K562 (cell line): ENCODE measurements around the gene C17orf113. TPM values are rescaled to one million over a fixed set of nuclear protein-coding genes. Genes with fewer than 3 reads are reported as not detected.

Source experiments
- KLF1 ChIP-seq: fragments of 450-650 bp; IDR thresholded peaks from 2 replicates; pipeline ENCODE4 v1.6.1; 2016; ENCODE audit warnings: missing genetic modification characterization, missing compliant biosample characterization
- ZNF57 ChIP-seq: fragments of 450-650 bp; formaldehyde crosslinking; IDR thresholded peaks from 2 replicates; pipeline ENCODE4 v1.4.0; 2020; ENCODE audit warnings: mild to moderate bottlenecking, moderate library complexity
- polyA plus RNA-seq, 8 experiments: library from polyadenylated mRNA; depleted of rRNA in 4 of 8; stranded (reverse) in 5 of 8; unstranded in 3 of 8; fragments of >200 nt; fragmentation: Nextera tagmentation in 2 of 8; fragmentation: Illumina TruSeq in 1 of 8; extraction: Ambion mirVana in 2 of 8; extraction: Trizol in 1 of 8; gene quantifications; 2 replicates each; pipeline versions ENCODE4 v1.2.1 to v1.2.3, GENCODE V29; 2011 to 2014; ENCODE audit warnings: inconsistent platforms in 1 of 8, missing spikeins in 1 of 8
- total RNA-seq, 7 experiments: library from RNA; depleted of rRNA in 6 of 7; stranded (reverse); fragments of >200 nt in 6 of 7; fragmentation: Illumina TruSeq in 2 of 7; extraction: Trizol in 2 of 7; gene quantifications; 2 replicates each; pipeline versions ENCODE4 v1.2.1 to v1.2.3, GENCODE V29; 2011 to 2021; ENCODE audit warnings: low replicate concordance in 1 of 7
- TF ChIP-seq, protein P1 (sequence below): fragments of 450-650 bp; IDR thresholded peaks from 2 replicates; pipeline ENCODE4 v1.6.1; 2016; ENCODE audit warnings: low read depth
- TF ChIP-seq, protein P2 (sequence below): fragments of 250-450 bp; sonication (Bioruptor Pico); IDR thresholded peaks from 2 replicates; pipeline ENCODE4 v1.4.0; 2020; ENCODE audit warnings: mild to moderate bottlenecking, moderate library complexity, borderline replicate concordance
- TF ChIP-seq, protein P3 (sequence below): fragments of 250-450 bp; sonication (Bioruptor Pico); IDR thresholded peaks from 2 replicates; pipeline ENCODE4 v1.5.0; 2021; ENCODE audit warnings: mild to moderate bottlenecking, moderate library complexity
- TF ChIP-seq, protein P4 (sequence below): IDR thresholded peaks from 2 replicates; pipeline ENCODE4 v1.6.1; 2016; ENCODE audit warnings: missing genetic modification characterization, missing compliant biosample characterization
- TF ChIP-seq, protein P5 (sequence below): fragments of 250-450 bp; sonication (Bioruptor Pico); IDR thresholded peaks from 2 replicates; pipeline ENCODE4 v1.8.0; 2021; ENCODE audit warnings: moderate library complexity, mild to moderate bottlenecking, inconsistent platforms

The C17orf113 gene
- total and polyA plus RNA-seq, 9 of the 15 experiments (the other 6 are each of a cell fraction or from before 2014, with no cell fraction given): 0.10 to 1.2 (median 0.31) TPM

DNA sequence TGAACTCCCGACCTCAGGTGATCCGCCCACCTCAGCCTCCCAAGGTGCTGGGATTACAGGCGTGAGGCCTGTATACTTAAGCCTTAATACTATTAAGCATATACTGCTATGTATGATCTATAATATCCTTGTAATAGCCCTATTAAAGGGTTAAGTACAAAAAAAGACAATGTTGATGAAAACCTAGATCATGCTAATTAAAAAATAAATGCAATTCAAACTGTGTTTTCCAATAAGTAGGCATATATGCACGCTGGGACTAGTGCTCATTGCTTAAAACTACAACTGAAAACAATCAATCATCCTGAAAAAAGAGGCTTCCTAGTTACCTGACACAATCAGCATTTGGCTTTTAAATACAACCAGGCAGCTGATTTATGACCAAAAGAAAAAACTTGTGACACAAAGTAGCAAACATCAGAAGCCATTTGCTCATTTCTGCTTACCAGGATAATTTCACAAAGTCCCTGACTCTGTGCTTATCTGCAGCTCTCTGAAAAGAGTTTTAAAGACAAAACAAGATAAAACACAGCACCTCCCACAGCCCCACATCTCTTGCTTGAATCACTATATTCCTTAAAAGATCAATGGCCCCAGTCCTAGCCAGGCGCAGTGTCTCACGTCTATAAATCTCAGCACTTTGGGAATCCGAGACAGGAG, 36.8 kb upstream of the C17orf113 start (continued):
- TF ChIP-seq, protein P1, sequence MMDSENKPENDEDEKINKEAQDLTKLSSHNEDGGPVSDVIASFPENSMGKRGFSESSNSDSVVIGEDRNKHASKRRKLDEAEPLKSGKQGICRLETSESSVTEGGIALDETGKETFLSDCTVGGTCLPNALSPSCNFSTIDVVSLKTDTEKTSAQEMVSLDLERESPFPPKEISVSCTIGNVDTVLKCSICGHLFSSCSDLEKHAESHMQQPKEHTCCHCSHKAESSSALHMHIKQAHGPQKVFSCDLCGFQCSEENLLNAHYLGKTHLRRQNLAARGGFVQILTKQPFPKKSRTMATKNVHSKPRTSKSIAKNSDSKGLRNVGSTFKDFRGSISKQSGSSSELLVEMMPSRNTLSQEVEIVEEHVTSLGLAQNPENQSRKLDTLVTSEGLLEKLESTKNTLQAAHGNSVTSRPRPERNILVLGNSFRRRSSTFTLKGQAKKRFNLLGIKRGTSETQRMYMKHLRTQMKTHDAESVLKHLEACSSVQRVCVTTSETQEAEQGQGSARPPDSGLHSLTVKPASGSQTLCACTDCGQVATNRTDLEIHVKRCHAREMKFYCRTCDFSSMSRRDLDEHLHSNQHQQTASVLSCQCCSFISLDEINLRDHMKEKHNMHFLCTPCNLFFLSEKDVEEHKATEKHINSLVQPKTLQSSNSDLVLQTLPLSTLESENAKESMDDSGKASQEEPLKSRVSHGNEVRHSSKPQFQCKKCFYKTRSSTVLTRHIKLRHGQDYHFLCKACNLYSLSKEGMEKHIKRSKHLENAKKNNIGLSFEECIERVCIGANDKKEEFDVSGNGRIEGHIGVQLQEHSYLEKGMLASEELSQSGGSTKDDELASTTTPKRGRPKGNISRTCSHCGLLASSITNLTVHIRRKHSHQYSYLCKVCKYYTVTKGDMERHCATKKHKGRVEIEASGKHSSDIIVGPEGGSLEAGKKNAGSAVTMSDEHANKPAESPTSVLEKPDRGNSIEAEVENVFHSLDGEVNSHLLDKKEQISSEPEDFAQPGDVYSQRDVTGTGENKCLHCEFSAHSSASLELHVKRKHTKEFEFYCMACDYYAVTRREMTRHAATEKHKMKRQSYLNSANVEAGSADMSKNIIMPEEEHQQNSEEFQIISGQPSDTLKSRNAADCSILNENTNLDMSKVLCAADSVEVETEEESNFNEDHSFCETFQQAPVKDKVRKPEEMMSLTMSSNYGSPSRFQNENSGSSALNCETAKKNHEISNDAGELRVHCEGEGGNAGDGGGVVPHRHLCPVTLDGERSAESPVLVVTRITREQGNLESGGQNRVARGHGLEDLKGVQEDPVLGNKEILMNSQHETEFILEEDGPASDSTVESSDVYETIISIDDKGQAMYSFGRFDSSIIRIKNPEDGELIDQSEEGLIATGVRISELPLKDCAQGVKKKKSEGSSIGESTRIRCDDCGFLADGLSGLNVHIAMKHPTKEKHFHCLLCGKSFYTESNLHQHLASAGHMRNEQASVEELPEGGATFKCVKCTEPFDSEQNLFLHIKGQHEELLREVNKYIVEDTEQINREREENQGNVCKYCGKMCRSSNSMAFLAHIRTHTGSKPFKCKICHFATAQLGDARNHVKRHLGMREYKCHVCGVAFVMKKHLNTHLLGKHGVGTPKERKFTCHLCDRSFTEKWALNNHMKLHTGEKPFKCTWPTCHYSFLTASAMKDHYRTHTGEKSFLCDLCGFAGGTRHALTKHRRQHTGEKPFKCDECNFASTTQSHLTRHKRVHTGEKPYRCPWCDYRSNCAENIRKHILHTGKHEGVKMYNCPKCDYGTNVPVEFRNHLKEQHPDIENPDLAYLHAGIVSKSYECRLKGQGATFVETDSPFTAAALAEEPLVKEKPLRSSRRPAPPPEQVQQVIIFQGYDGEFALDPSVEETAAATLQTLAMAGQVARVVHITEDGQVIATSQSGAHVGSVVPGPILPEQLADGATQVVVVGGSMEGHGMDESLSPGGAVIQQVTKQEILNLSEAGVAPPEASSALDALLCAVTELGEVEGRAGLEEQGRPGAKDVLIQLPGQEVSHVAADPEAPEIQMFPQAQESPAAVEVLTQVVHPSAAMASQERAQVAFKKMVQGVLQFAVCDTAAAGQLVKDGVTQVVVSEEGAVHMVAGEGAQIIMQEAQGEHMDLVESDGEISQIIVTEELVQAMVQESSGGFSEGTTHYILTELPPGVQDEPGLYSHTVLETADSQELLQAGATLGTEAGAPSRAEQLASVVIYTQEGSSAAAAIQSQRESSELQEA: no peak
- TF ChIP-seq, protein P2, sequence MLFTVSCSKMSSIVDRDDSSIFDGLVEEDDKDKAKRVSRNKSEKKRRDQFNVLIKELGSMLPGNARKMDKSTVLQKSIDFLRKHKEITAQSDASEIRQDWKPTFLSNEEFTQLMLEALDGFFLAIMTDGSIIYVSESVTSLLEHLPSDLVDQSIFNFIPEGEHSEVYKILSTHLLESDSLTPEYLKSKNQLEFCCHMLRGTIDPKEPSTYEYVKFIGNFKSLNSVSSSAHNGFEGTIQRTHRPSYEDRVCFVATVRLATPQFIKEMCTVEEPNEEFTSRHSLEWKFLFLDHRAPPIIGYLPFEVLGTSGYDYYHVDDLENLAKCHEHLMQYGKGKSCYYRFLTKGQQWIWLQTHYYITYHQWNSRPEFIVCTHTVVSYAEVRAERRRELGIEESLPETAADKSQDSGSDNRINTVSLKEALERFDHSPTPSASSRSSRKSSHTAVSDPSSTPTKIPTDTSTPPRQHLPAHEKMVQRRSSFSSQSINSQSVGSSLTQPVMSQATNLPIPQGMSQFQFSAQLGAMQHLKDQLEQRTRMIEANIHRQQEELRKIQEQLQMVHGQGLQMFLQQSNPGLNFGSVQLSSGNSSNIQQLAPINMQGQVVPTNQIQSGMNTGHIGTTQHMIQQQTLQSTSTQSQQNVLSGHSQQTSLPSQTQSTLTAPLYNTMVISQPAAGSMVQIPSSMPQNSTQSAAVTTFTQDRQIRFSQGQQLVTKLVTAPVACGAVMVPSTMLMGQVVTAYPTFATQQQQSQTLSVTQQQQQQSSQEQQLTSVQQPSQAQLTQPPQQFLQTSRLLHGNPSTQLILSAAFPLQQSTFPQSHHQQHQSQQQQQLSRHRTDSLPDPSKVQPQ: no peak
- TF ChIP-seq, protein P3, sequence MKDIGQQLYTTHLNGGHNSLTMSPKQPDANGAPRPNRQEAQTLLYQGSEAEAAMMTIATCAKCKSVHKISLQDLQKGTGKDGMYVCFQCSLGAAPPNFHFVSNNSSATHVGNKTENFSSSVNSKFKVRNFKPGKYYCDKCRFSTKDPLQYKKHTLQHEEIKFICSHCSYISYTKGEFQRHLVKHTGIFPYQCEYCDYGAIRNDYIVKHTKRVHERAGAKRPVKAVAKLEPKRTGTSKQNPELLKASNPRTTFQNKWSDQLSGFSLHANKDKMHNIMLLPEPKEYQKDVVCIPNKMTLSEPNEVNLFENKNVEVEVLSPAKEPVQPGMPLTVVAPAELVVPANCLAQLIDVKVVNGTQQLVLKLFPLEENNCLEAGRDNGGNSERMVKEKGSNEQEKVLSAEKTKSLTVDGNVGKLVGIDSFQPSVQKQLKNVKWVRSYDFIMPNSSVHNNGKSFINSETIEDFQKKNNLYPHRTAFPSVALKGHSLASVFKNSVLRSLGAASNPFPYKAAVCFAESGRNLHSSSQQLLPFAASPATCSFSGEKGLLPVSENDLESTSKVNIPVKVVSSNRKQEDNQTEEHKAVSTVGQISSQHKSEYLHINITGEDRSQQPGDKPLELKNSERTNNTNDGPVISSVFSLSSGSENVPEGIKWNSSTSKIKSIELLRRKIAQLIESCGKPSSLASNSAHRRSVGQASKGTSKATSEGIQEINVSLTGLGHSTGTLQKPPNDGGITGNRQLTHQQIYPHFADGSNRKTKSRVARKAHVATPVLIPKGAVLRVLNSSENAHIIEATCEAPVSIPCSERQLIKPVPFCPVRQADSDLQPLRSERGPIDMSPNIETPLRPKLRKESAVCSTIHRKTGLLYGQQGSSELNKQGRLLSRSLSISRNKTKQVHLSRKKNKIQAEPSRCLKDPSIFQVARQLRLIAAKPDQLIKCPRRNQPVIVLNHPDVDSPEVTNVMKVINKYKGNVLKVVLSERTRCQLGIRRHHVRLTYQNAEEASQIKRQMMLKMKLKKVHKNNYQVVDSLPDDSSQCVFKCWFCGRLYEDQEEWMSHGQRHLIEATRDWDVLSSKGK (CRISPR knock-in tag): no peak
- TF ChIP-seq ZNF57 (CRISPR knock-in tag): no peak
- TF ChIP-seq, protein P4, sequence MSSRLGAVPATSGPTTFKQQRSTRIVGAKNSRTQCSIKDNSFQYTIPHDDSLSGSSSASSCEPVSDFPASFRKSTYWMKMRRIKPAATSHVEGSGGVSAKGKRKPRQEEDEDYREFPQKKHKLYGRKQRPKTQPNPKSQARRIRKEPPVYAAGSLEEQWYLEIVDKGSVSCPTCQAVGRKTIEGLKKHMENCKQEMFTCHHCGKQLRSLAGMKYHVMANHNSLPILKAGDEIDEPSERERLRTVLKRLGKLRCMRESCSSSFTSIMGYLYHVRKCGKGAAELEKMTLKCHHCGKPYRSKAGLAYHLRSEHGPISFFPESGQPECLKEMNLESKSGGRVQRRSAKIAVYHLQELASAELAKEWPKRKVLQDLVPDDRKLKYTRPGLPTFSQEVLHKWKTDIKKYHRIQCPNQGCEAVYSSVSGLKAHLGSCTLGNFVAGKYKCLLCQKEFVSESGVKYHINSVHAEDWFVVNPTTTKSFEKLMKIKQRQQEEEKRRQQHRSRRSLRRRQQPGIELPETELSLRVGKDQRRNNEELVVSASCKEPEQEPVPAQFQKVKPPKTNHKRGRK (tag): no peak
- TF ChIP-seq KLF1: no peak
- TF ChIP-seq, protein P5, sequence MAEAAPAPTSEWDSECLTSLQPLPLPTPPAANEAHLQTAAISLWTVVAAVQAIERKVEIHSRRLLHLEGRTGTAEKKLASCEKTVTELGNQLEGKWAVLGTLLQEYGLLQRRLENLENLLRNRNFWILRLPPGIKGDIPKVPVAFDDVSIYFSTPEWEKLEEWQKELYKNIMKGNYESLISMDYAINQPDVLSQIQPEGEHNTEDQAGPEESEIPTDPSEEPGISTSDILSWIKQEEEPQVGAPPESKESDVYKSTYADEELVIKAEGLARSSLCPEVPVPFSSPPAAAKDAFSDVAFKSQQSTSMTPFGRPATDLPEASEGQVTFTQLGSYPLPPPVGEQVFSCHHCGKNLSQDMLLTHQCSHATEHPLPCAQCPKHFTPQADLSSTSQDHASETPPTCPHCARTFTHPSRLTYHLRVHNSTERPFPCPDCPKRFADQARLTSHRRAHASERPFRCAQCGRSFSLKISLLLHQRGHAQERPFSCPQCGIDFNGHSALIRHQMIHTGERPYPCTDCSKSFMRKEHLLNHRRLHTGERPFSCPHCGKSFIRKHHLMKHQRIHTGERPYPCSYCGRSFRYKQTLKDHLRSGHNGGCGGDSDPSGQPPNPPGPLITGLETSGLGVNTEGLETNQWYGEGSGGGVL: no peak
